Measurements from ENCODE around the gene TTC39A.

The TTC39A gene

GRCh38 chr1:51313961-51314777 lies 16.2 kb downstream of the TTC39A start:
- DNase-seq: peak; percentile 41

- DNase-seq: no peak
Measured at GRCh38 chr1:51313268-51313852, 17.0 kb downstream of the TTC39A start.

- no peak for DNase-seq
Measured at GRCh38 chr1:51312718-51313117, 17.6 kb downstream of the TTC39A start.

- DNase-seq: no peak
Measured at GRCh38 chr1:51311826-51312225, 18.5 kb downstream of the TTC39A start.

GRCh38 chr1:51310871-51311613 lies 19.3 kb downstream of the TTC39A start:
- DNase-seq: no peak

GRCh38 chr1:51309291-51309690 lies 21.1 kb downstream of the TTC39A start:
- DNase-seq: no peak

GRCh38 chr1:51308636-51309035 lies 21.7 kb downstream of the TTC39A start:
- DNase-seq: no peak

GRCh38 chr1:51306950-51307349 lies 23.4 kb downstream of the TTC39A start:
- DNase-seq: no peak

- no peak for DNase-seq
Measured at GRCh38 chr1:51305371-51305823, 25.0 kb downstream of the TTC39A start.

- no peak for DNase-seq
Measured at GRCh38 chr1:51304360-51304759, 26.0 kb downstream of the TTC39A start.

GRCh38 chr1:51303751-51304251 lies 26.6 kb downstream of the TTC39A start:
- DNase-seq: no peak

- DNase-seq: no peak
Measured at GRCh38 chr1:51303315-51303714, 27.0 kb downstream of the TTC39A start.

GRCh38 chr1:51302746-51303145 lies 27.6 kb downstream of the TTC39A start:
- DNase-seq: no peak

- DNase-seq: no peak
Measured at GRCh38 chr1:51302270-51302669, 28.1 kb downstream of the TTC39A start.

GRCh38 chr1:51301844-51302162 lies 28.6 kb downstream of the TTC39A start:
- DNase-seq: no peak

- no peak for DNase-seq
Measured at GRCh38 chr1:51301152-51301843, 29.1 kb downstream of the TTC39A start.

GRCh38 chr1:51299981-51300670 lies 30.2 kb downstream of the TTC39A start:
- no peak for DNase-seq

GRCh38 chr1:51299185-51299885 lies 31.0 kb downstream of the TTC39A start:
- DNase-seq: no peak

GRCh38 chr1:51298322-51298705 lies 32.0 kb downstream of the TTC39A start:
- DNase-seq: no peak

- DNase-seq: peak; percentile 8
Measured at GRCh38 chr1:51297401-51298321, 32.7 kb downstream of the TTC39A start.
